ENCODE measurements around the gene C20orf96.

Gene C20orf96

DNA sequence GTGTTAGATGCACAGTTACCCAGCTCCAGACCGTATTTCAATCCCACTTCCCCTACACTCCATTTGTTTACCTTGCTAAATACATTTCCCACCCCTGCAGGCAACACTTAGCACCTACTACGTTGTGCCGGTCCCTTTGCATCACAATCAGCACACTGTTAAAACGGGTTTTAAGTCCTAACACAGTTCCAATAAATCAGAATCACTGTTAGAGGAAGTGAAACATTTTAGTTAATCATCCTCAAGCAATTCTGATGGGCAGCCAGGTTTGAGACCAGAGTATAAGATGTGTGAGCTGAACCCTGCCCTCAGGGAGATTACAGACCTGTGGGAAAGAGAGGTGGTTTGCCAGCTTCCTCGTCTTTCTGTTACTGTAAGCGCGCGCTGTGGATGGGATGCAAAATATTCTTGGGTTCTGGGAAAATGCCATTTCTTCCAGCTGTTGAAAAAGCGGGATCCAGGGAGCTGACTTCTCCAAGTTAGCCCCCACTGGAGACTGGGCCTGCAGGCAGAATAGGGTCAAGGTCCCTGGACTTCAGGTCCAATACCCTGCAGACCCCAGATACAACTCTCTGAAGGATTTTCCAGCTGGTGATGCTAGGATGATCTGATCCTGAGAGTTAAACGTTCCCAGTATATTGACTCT lies 9.9 kb upstream of the C20orf96 start:
- no peak for DNase-seq

DNA sequence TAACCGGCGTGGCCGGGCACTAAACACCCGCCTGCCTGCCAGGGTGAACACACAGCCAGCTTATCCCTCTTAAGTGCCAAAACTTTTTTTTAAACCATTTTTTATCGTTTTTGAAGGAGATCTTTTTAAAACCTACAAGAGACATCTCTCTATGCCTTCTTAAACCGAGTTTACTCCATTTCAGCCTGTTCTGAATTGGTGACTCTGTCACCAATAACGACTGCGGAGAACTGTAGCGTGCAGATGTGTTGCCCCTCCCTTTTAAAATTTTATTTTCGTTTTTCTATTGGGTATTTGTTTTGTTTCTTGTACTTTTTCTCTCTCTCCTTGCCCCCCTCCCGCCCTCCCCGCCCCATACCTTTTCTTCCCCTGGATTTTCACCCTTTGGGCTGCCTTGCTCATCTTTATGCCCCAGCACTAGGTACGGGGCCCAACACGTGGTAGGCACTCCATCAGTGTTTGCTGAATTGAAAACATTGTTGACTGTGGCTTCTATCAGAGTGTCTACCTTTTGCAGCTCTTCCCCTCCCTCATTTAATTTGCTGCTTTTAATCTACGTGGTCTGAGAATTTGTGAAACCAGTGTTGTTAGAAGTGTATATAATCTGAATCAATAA lies 8.3 kb upstream of the C20orf96 start:
- H3K27me3 ChIP-seq: no peaks in the 10 kb centered on the region
- no peak for DNase-seq
- H3K4me1 ChIP-seq: peaks cover 0 to 40% (median 30%) of the 10 kb centered on the region in 4 donors
- peak overlapping the region; percentile 97 to 100 for H3K27ac ChIP-seq
- H3K4me3 ChIP-seq: peak overlapping the region; percentile 88 to 92
- peaks cover 0 to 10% (median 0%) of the 10 kb centered on the region in 3 donors for H3K36me3 ChIP-seq
- TF ChIP-seq, protein P1, sequence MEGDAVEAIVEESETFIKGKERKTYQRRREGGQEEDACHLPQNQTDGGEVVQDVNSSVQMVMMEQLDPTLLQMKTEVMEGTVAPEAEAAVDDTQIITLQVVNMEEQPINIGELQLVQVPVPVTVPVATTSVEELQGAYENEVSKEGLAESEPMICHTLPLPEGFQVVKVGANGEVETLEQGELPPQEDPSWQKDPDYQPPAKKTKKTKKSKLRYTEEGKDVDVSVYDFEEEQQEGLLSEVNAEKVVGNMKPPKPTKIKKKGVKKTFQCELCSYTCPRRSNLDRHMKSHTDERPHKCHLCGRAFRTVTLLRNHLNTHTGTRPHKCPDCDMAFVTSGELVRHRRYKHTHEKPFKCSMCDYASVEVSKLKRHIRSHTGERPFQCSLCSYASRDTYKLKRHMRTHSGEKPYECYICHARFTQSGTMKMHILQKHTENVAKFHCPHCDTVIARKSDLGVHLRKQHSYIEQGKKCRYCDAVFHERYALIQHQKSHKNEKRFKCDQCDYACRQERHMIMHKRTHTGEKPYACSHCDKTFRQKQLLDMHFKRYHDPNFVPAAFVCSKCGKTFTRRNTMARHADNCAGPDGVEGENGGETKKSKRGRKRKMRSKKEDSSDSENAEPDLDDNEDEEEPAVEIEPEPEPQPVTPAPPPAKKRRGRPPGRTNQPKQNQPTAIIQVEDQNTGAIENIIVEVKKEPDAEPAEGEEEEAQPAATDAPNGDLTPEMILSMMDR (IDR thresholded peaks at IDR 0.05): no peak
- H3K9me3 ChIP-seq: no peaks in the 10 kb centered on the region
- intact Hi-C loops (cut with DNase I; ENCODE audit: low total_unique reads): no loop called here

More for the DNA sequence above, 9.9 kb upstream of the C20orf96 start:
- Histone ChIP-seq H3K27ac (peak overlapping the region in 1 of 2 donors; percentile 1), H3K4me1 (peaks cover 0 to 40% (median 30%) of the 10 kb centered on the region in 4 donors), H3K36me3 (peaks cover 0 to 10% (median 0%) of the 10 kb centered on the region in 3 donors), H3K4me3 (peak overlapping the region in 1 of 2 donors; percentile 92), H3K27me3 (no peaks in the 10 kb centered on the region), H3K9me3 (no peaks in the 10 kb centered on the region)
- intact Hi-C loops (cut with DNase I; ENCODE audit: low total_unique reads): no loop called here
- TF ChIP-seq, protein P1 (IDR thresholded peaks at IDR 0.05): no peak

DNA sequence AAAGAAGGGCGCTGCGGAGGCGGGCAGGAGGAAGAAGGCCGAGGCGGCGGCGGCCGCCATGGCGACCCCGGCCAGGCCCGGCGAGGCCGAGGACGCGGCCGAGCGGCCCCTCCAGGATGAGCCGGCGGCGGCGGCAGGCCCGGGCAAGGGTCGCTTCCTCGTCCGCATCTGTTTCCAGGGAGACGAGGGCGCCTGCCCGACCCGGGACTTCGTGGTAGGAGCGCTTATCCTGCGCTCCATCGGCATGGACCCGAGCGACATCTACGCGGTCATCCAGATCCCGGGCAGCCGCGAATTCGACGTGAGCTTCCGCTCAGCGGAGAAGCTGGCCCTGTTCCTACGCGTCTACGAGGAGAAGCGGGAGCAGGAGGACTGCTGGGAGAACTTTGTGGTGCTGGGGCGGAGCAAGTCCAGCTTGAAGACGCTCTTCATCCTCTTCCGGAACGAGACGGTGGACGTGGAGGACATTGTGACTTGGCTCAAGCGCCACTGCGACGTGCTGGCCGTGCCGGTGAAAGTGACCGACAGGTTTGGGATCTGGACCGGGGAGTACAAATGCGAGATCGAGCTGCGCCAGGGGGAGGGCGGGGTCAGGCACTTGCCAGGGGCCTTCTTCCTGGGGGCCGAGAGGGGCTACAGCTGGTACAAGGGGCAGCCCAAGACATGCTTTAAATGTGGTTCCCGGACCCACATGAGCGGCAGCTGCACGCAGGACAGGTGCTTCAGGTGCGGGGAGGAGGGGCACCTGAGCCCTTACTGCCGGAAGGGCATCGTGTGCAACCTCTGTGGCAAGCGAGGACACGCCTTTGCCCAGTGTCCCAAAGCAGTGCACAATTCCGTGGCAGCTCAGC lies 7.6 kb upstream of the C20orf96 start:
- TF ChIP-seq, protein P1 (IDR thresholded peaks at IDR 0.05): no peak
- Histone ChIP-seq H3K27me3 (no peaks in the 10 kb centered on the region), H3K9me3 (no peaks in the 10 kb centered on the region), H3K36me3 (peaks cover 0 to 10% (median 0%) of the 10 kb centered on the region in 3 donors), H3K4me1 (peaks cover 0 to 40% (median 30%) of the 10 kb centered on the region in 4 donors), H3K4me3 (peak overlapping the region; percentile 88 to 92), H3K27ac (peak overlapping the region; percentile 97 to 100)
- intact Hi-C loops (cut with DNase I; ENCODE audit: low total_unique reads): loop anchor here (2.0 kb wide), 1 partner anchor 27 kb away; the partner anchor contains the start of gene SOX12
- DNase-seq: peak; percentile 66 to 84

DNA sequence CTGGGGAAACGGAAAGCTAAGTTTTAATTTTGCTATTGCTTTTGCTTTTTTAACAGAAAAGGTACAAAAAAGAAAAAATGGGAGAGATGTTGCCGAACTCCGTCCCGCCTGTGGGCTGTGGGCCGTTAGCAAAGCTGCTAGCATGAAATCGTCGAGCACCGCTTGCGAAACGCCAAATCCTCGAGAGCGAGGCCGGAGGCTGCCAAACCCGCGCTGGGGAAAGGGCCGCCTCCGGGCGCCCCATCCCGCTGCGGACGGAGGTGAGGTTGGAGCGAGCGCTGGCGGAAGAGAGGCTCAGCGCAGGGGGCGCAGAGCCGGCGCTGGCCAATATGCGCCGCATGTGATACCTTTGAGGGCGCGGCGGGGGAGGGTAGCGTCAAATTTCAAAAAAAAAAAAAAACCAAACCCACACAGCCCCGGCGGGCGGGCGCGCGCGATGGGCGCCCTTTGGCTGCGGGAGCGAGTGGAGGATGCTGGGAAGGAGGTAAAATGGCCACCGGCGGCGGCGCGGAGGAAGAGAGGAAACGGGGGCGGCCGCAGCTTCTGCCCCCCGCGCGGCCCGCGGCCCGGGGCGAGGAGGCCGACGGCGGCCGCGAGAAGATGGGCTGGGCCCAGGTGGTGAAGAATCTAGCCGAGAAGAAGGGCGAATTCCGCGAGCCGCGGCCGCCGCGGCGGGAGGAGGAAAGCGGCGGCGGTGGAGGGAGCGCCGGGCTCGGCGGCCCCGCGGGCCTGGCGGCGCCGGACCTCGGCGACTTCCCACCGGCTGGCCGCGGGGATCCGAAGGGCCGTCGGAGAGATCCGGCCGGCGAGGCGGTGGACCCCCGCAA lies 6.8 kb upstream of the C20orf96 start, which contains the start of gene ZCCHC3:
ZCCHC3 (plus strand) TSS at position 473 of the 827 bp plus-strand sequence; CDS start at position 490, 17 bp downstream.
- Histone ChIP-seq H3K9me3 (no peaks in the 10 kb centered on the region), H3K27me3 (no peaks in the 10 kb centered on the region), H3K4me3 (peak within 1 kb of the TSS; percentile 88 to 92), H3K27ac (peak within 1 kb of the TSS; percentile 97 to 100), H3K4me1 (peaks cover 0 to 40% (median 30%) of the 10 kb centered on the region in 4 donors), H3K36me3 (peaks cover 0 to 10% (median 0%) of the 10 kb centered on the region in 3 donors)
- peak; percentile 83 to 95 for DNase-seq
- TF ChIP-seq, protein P1 (IDR thresholded peaks at IDR 0.05): peak; percentile 8 to 21
- intact Hi-C loops (cut with DNase I; ENCODE audit: low total_unique reads): loop anchor here (2.0 kb wide), 1 partner anchor 27 kb away; the partner anchor contains the start of gene SOX12
